BE2C (cell line): ENCODE measurements around the gene COL16A1.

Experiments used
- DNase-seq: peaks from one replicate; pipeline ENCODE4 v3.0.0-alpha.2; 2020
- H3K27me3 ChIP-seq: fragments of 250-450 bp; sonication (Bioruptor Pico); 2 replicates; pipeline ENCODE4 v1.5.1; 2020; ENCODE audit warnings: mild to moderate bottlenecking
- H3K36me3 ChIP-seq: fragments of 250-450 bp; sonication (Bioruptor Pico); 2 replicates; pipeline ENCODE4 v1.5.1; 2020; ENCODE audit warnings: mild to moderate bottlenecking
- H3K4me1 ChIP-seq: fragments of 250-450 bp; sonication (Bioruptor Pico); 2 replicates; pipeline ENCODE4 v1.5.1; 2020
- H3K4me3 ChIP-seq: 2 replicates; pipeline ENCODE4 v1.5.1; 2011; ENCODE audit warnings: low read depth, low read length
- H3K9me3 ChIP-seq: fragments of 250-450 bp; sonication (Bioruptor Pico); 2 replicates; pipeline ENCODE4 v1.5.1; 2020
- TF ChIP-seq, protein P1 (sequence below): IDR thresholded peaks from 2 replicates; pipeline ENCODE4 v1.5.1; 2012; ENCODE audit warnings: mild to moderate bottlenecking, low read depth, low read length

Gene COL16A1

GRCh38 chr1:31731049-31731565 is 27.3 kb upstream of the COL16A1 start:
- Histone ChIP-seq H3K4me3 (no peak overlapping the region), H3K9me3 (no peaks in the 10 kb centered on the region), H3K27me3 (no peaks in the 10 kb centered on the region), H3K4me1 (peaks cover 8% of the 10 kb centered on the region; the same call in 1 of the 2 replicates), H3K36me3 (no peaks in the 10 kb centered on the region; the same call in none of the 2 replicates)
- TF ChIP-seq, protein P1, sequence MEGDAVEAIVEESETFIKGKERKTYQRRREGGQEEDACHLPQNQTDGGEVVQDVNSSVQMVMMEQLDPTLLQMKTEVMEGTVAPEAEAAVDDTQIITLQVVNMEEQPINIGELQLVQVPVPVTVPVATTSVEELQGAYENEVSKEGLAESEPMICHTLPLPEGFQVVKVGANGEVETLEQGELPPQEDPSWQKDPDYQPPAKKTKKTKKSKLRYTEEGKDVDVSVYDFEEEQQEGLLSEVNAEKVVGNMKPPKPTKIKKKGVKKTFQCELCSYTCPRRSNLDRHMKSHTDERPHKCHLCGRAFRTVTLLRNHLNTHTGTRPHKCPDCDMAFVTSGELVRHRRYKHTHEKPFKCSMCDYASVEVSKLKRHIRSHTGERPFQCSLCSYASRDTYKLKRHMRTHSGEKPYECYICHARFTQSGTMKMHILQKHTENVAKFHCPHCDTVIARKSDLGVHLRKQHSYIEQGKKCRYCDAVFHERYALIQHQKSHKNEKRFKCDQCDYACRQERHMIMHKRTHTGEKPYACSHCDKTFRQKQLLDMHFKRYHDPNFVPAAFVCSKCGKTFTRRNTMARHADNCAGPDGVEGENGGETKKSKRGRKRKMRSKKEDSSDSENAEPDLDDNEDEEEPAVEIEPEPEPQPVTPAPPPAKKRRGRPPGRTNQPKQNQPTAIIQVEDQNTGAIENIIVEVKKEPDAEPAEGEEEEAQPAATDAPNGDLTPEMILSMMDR: no peak
- no peak for DNase-seq

GRCh38 chr1:31730336-31731048 is 26.7 kb upstream of the COL16A1 start:
- DNase-seq: no peak
- Histone ChIP-seq H3K4me1 (peaks cover 12% of the 10 kb centered on the region; the same call in 1 of the 2 replicates), H3K4me3 (no peak overlapping the region), H3K36me3 (no peaks in the 10 kb centered on the region; the same call in none of the 2 replicates), H3K9me3 (no peaks in the 10 kb centered on the region), H3K27me3 (no peaks in the 10 kb centered on the region)
- TF ChIP-seq, protein P1: no peak

GRCh38 chr1:31727849-31728248 is 24.0 kb upstream of the COL16A1 start:
- Histone ChIP-seq H3K9me3 (no peaks in the 10 kb centered on the region), H3K4me1 (0 out of 2 replicates have a peak, but pooled peaks cover 6% of the 10 kb centered on the region), H3K4me3 (no peak overlapping the region), H3K27me3 (no peaks in the 10 kb centered on the region), H3K36me3 (no peaks in the 10 kb centered on the region; the same call in none of the 2 replicates)
- no peak for DNase-seq
- TF ChIP-seq, protein P1: no peak

- Histone ChIP-seq H3K4me3 (no peak overlapping the region), H3K27me3 (no peaks in the 10 kb centered on the region), H3K36me3 (no peaks in the 10 kb centered on the region; the same call in none of the 2 replicates), H3K4me1 (0 out of 2 replicates have a peak, but pooled peaks cover 6% of the 10 kb centered on the region), H3K9me3 (no peaks in the 10 kb centered on the region)
- DNase-seq: no peak
- TF ChIP-seq, protein P1: no peak
Measured at GRCh38 chr1:31727195-31727594, 23.4 kb upstream of the COL16A1 start.

GRCh38 chr1:31726715-31727114 is 22.9 kb upstream of the COL16A1 start:
- Histone ChIP-seq H3K4me3 (no peak overlapping the region), H3K36me3 (no peaks in the 10 kb centered on the region; the same call in none of the 2 replicates), H3K27me3 (no peaks in the 10 kb centered on the region), H3K9me3 (no peaks in the 10 kb centered on the region), H3K4me1 (0 out of 2 replicates have a peak, but pooled peaks cover 6% of the 10 kb centered on the region)
- TF ChIP-seq, protein P1: no peak
- no peak for DNase-seq
